Measurements from ENCODE around the gene MYO7B. TPM values are rescaled to one million over a fixed set of nuclear protein-coding genes. Genes with fewer than 3 reads are reported as not detected.

The MYO7B gene
- total and polyA plus RNA-seq, 2 experiments from 2014 or later: 17.6 to 20.1 TPM

GRCh38 chr2:127606625-127607398, 71.3 kb downstream of the MYO7B start:
- Histone ChIP-seq H3K79me2 (no peaks in the 10 kb centered on the region), H3K27me3 (no peaks in the 10 kb centered on the region), H3K9me2 (replicated peaks; ENCODE audit: insufficient read depth) (no peaks in the 10 kb centered on the region), H3K4me3 (no peak overlapping the region), H3K36me3 (replicated peaks; ENCODE audit: insufficient read depth, low read depth) (no peaks in the 10 kb centered on the region), H3K4me2 (no peak overlapping the region), H3K9me3 (ENCODE audit: low read depth) (no peaks in the 10 kb centered on the region), H3K4me1 (ENCODE audit: insufficient read depth) (no peaks in the 10 kb centered on the region), H3K27ac (no peak overlapping the region), H2AFZ (no peak overlapping the region), H4K20me1 (ENCODE audit: insufficient read depth, poor library complexity, severe bottlenecking) (no peaks in the 10 kb centered on the region)
- TF ChIP-seq EZH2phosphoT487 (IDR thresholded peaks at IDR 0.05; ENCODE audit: low read depth, severe bottlenecking, unreplicated experiment) (no peak), EZH2 (IDR thresholded peaks at IDR 0.05; ENCODE audit: borderline replicate concordance) (no peak)
- TF ChIP-seq, protein P1, sequence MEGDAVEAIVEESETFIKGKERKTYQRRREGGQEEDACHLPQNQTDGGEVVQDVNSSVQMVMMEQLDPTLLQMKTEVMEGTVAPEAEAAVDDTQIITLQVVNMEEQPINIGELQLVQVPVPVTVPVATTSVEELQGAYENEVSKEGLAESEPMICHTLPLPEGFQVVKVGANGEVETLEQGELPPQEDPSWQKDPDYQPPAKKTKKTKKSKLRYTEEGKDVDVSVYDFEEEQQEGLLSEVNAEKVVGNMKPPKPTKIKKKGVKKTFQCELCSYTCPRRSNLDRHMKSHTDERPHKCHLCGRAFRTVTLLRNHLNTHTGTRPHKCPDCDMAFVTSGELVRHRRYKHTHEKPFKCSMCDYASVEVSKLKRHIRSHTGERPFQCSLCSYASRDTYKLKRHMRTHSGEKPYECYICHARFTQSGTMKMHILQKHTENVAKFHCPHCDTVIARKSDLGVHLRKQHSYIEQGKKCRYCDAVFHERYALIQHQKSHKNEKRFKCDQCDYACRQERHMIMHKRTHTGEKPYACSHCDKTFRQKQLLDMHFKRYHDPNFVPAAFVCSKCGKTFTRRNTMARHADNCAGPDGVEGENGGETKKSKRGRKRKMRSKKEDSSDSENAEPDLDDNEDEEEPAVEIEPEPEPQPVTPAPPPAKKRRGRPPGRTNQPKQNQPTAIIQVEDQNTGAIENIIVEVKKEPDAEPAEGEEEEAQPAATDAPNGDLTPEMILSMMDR (IDR thresholded peaks at IDR 0.05; ENCODE audit: poor library complexity): no peak
- DNase-seq (ENCODE audit: low spot score): no peak
- 86% methylated on average over 17 of the region's 17 CpGs for WGBS (ENCODE audit: low lambda C conversion rate, missing lambda C conversion rate)

DNA sequence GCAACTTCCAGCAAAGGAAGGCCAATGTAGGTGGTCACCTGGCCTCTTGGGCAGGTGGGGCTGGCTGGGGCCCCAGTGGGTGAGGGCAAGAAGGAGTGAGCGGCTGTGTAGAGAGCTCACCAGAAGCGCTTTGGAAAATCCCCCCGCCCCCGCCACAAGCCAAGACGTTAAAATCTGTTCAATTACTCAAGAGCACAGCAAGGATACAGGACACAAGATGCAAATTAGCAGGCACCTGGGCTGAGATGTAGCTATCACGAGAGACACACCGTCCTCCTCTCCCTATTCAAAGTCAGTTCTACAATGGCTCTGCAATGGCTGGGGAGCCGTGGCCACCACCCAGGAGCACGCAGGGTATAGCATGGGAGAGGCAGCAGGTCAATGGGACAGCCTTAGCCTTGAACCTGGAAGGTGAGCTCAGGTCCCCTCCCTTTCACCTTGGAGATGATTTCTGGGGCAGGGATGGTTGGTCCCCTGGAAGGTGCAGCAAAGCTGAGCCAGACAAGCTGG, 72.0 kb downstream of the MYO7B start:
- Histone ChIP-seq H3K4me3 (no peak overlapping the region), H3K4me2 (no peak overlapping the region), H3K36me3 (replicated peaks; ENCODE audit: insufficient read depth, low read depth) (no peaks in the 10 kb centered on the region), H3K4me1 (ENCODE audit: insufficient read depth) (no peaks in the 10 kb centered on the region), H3K79me2 (no peaks in the 10 kb centered on the region), H3K9me2 (replicated peaks; ENCODE audit: insufficient read depth) (no peaks in the 10 kb centered on the region), H3K27me3 (no peaks in the 10 kb centered on the region), H3K9me3 (ENCODE audit: low read depth) (no peaks in the 10 kb centered on the region), H2AFZ (no peak overlapping the region), H4K20me1 (ENCODE audit: insufficient read depth, poor library complexity, severe bottlenecking) (no peaks in the 10 kb centered on the region), H3K27ac (no peak overlapping the region)
- WGBS (ENCODE audit: low lambda C conversion rate, missing lambda C conversion rate): 93% methylated on average over 9 of the region's 9 CpGs
- TF ChIP-seq, protein P1 (IDR thresholded peaks at IDR 0.05; ENCODE audit: poor library complexity): no peak
- TF ChIP-seq EZH2phosphoT487 (IDR thresholded peaks at IDR 0.05; ENCODE audit: low read depth, severe bottlenecking, unreplicated experiment): no peak
- TF ChIP-seq EZH2 (IDR thresholded peaks at IDR 0.05; ENCODE audit: borderline replicate concordance): no peak
- no peak for DNase-seq (ENCODE audit: low spot score)

- H2AFZ ChIP-seq: no peak overlapping the region
- 92% methylated on average over 20 of the region's 25 CpGs for WGBS (ENCODE audit: low lambda C conversion rate, missing lambda C conversion rate)
- DNase-seq (ENCODE audit: low spot score): peak; percentile 4
- H3K9me3 ChIP-seq (ENCODE audit: low read depth): no peaks in the 10 kb centered on the region
- H4K20me1 ChIP-seq (ENCODE audit: insufficient read depth, poor library complexity, severe bottlenecking): no peaks in the 10 kb centered on the region
- no peak overlapping the region for H3K27ac ChIP-seq
- no peak overlapping the region for H3K4me2 ChIP-seq
- TF ChIP-seq, protein P1 (IDR thresholded peaks at IDR 0.05; ENCODE audit: poor library complexity): no peak
- TF ChIP-seq EZH2 (IDR thresholded peaks at IDR 0.05; ENCODE audit: borderline replicate concordance) (no peak), EZH2phosphoT487 (IDR thresholded peaks at IDR 0.05; ENCODE audit: low read depth, severe bottlenecking, unreplicated experiment) (no peak)
- H3K27me3 ChIP-seq: no peaks in the 10 kb centered on the region
- no peaks in the 10 kb centered on the region for H3K9me2 ChIP-seq (replicated peaks; ENCODE audit: insufficient read depth)
- no peaks in the 10 kb centered on the region for H3K36me3 ChIP-seq (replicated peaks; ENCODE audit: insufficient read depth, low read depth)
- no peaks in the 10 kb centered on the region for H3K79me2 ChIP-seq
- no peak overlapping the region for H3K4me3 ChIP-seq
- no peaks in the 10 kb centered on the region for H3K4me1 ChIP-seq (ENCODE audit: insufficient read depth)
These were observed 72.9 kb downstream of the MYO7B start for GRCh38 chr2:127608061-127609030.

Data from hepatocyte (in vitro differentiated cells).